Stimulated activated CD8-positive, alpha-beta memory T cell treated with anti-CD3 and anti-CD28 coated beads, Interleukin-15, amount 100 ng/mL, for 48 hours (primary cell): Measurements from ENCODE around the gene GRK5.
A peak's percentile ranks its signal among the peaks of the same experiment; 100 is the strongest.

Source experiments
- DNase-seq, 2 donors: peaks; one replicate each; pipeline ENCODE4 v3.0.0-alpha.2; 2020; ENCODE audit warnings: low read depth in 2 of 2

Gene GRK5

DNA sequence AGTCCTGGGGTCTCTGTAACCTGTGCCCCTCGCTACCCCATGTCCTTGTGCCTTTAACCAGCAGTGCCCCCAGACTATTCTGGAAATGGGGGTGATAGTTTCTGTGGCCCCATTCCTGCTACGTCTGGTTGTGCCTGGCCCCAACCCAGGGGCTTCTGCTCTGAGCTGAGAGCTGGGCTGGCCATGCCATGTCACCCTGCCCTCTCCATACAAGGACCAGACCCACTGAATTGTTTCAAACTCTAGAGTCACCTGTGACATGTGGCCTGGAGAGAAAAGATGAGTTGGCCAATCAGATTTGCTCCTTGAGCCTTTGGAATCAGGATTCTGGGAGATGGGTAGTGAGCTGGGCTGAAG lies 108.6 kb downstream of the GRK5 start:
- no peak for DNase-seq

DNA sequence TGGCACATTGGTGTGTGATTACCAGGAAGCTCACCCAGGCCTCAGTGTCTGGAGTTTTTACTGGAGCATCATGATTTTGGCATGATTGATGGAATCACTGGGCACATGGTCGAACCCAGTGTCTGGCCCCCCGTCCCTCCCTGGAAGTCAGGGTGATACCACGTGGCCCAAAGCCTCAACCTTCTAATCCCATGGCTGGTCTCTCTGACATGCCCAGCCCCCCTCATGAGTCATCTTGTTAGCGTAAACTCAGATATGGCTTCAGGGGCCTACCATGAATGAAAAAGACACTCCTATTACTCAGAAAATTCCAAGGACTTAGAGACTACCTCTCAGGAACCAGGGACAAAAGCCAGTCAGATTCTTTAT lies 109.3 kb downstream of the GRK5 start:
- DNase-seq, result no peak

DNA sequence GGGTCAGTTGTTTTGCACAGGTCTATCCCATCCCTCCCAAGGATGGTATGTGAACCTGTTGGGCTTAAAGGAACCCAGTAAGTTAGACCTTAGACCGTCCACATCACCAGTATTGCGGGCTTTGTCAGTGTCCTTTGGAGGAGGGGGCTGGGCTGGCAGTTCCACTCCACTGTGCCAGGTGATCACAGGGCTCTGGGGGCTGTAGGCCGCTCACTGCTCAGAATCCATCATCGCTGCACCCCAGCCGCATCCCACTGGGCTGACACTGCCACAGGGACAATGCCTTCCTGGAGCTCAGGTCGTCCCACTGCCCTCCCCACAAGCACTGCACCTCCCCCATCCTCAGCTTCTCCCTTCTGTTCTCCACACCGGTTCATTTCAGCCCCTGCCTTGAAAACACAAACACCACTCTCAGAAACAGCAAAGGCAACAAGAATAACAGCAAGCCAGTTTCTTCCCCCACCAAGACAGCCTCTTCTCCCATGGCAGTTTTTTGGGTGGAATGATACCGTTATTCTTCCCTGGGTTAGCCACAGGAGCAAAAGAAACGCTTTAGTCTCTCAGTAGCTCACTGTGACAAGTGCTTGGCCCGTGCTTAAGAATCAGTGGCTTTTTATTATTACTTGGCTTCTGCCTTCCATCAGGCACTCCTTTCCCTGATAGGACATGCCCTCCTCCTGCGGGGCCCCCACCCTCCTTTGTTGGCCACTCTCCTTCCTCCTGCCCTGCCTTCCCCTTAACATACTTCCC lies 111.2 kb downstream of the GRK5 start:
- DNase-seq, result no peak

DNA sequence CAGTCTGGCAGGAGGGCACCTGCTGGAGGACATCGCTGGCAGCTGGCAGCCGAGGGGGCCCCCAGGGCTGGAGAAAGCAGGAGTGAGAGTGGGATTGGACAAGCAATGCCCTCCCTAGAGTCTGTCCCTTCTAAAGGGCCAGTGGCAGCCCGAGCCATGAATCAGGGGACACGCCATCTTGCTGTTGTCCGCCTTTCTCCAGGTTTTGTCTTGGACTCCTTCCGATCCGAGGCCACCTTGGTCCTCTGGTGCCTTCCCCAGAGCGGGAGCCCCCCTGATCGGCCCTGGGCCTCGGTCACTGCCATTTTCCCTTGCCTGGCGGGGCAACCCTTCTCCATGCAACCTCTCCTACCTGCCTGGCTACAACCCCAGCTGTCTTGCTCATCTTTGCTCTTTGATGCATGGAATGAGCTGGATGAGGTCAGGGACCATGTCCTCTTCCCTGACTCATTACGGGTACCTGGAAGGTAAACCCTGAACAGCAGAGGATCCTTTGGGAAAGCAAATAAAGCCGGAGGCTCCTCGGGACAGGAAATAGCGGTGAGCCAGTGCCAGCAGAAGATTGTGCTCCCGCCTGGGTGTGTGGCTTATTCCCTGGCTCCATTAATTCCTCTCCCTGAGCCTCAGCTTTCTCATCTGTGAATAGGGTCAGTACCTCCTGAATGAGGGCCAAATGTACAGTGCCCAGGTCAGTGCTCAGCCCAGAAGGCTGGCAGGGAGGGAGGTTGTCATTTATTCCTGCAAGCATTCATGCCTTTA lies 112.0 kb downstream of the GRK5 start:
- DNase-seq, result no peak

DNA sequence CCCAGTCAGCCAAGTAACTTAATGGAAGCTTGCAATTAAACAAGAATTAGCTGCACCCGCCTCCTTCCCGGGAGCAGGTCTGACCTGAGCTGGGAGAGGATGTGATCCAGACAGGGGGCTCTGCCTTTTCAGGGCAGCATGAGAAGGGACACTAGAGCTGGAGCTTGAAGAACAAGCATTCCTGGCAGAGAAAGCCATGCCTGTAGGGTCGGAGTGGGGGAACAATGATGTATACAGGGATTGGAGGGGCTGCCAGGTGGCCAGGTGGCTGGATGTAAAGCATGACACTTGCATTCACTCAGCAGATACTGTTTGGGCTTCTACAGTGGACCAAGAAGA lies 112.5 kb downstream of the GRK5 start:
- no peak for DNase-seq

DNA sequence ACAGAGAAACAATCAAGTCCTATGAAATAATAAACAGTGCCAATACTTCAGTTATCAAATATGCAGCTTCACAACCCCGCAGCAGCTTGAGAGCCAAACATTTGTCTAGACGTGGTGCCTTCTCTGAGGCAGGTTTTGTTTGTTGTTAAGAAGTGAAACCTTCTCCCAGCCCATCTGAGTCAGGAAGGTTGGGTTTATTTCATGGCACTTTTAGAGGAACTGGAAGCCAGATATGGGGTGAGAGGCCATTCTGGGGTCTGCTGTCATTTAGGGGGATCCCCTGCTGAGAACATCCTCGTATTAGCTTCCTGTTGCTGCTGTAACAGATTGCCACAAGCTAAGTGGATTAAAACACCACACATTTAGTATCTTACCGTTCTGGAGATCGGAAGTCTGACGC lies 113.6 kb downstream of the GRK5 start:
- DNase-seq, result no peak

DNA sequence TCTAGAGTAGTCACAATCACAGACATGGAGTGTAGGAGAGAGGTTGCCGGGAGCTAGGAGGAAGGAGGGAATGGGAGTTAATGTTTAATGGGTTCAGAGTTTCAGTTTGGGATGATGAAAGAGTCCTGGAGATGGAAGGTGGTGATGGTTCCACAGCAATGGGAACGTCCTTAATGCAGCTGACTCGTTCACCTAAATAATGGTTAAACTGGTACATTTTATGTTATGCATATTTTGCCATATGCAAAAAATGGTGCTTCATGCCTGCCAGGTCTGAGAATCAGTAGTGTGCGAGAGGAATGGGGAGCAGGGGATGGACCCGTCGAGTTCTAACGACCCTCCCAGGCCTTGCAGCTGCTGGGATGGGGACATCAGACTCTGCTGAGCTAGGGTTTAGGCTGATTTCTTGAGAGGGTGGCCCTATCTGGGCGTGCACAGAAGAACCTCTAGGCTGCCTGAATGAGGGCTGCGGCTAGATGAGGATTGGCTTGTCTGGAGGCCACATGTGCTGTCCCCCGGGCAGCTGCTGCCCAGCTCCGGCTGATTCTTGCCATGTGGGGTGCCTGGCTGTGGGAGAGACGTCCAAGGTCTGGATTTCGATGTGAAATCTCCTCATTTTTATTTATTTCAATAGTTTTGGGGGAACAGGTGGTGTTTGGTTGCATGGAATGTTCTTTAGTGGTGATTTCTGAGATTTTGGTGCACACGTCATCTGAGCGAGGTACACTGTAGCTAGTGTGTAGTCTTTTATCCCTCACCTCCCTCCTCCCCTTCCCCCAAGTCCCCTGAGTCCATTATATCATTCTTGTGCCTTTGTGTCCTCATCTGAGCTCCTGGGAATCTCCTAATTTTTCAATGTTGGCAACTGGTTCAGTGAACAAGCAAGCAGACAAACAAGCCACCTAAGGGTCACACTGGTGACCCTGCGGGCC lies 116.0 kb downstream of the GRK5 start:
- DNase-seq, result no peak

DNA sequence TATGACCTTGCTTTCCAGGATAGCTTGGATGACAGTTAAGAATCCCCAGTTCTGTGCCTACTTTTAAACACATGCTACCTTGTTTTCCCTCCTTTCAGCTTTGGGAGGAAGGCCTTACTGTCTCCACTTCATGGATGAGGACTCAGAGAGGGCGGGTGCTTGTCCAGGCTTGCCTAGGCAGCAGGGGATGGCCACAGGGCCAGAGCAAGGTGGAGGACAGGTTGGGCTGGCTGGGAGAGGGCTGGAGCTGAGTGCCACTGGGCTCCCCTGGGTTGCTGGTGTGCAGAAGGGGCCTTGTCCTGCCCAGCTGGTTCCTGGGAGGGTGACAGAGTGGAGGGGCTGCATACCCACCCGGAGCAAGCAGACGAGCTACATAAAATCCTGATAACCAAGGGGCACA lies 117.8 kb downstream of the GRK5 start:
- no peak for DNase-seq

DNA sequence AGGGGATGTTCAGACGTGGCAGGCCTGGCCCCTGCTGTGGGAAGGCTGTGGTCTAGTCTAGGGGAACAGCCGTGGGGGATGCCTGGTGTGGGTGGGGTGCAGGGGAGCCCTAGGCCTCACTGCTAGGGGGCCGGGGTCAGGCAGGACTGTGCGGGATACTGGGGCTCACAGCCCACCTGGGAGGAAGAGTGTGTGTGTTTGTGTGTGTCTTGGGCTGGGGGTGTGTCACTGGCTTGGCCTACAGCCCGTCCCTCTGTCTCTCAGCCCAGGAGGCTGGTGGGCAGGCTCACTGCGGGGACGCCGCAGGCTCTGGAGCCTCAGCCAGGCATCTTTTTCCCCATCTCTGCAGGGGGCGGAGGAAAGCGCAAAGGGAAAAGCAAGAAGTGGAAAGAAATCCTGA lies 118.8 kb downstream of the GRK5 start:
- no peak for DNase-seq

DNA sequence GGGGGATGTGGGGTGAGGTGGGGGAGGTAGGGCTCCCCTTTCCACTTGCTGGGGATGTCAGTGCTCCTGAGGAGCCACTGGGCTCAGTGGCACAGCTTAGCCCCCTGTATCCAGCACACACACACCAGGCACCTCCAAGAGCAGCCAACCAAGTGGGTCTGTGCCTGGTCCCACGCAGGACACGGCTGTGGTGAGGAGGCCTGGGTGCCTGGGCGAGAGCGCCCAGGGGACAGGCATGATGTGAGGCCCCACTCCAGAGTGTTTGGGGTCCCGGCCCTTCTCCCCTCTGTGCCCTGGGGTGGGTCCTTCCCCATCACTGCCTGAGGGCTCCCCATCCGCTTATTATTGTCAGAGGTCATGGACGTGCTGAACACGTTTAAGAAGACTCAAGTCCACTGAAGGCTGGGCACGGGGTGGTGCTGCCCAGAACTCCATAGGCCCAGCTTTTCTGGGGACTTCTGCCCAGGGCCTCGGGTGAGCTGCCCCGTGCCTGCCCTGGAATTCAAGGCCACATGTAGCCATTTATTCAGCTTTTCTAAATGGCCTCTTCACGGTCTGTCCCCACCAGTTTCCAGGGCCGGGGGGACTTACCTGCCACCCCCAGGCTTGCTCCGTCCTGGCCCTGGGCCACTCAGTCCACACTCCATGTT lies 119.8 kb downstream of the GRK5 start:
- DNase-seq, result no peak

DNA sequence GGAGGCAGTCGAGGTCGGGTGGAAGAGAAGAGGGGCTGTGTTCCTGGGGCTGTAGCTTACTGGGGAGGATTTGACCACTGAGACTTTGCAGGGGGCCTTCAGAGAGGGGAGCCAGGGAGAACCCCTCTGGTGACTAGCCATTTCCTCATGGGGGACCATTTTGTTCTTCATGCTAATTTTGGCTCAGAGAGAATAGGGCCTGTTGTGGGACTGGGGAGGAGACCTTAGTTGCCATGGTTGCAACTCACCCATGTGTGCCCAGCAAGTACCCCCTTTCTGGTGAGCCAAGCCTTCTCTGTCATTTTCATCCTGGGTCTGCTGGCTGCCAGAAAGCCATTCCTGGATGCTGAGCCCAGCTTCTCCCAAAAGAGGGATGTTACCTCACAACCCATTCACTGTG lies 120.9 kb downstream of the GRK5 start:
- no peak for DNase-seq

DNA sequence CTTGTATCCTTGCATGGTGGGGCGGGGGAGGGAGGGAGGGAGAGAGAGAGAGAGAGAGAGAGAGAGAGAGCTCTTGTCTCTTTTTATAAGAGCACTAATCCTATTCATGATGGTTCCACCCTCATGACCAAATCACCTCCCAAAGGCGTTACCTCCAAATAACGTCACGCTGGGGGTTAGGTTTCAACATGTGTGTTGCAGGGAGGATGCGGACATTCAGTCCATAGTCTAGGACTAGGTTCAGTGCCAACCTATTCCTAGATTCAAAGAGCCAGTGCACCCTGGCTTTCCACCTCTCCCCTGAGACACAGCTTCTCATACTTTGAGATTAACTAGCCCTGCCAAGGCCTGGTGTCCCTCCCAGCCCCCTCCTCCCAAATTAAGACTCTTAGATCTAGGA lies 123.0 kb downstream of the GRK5 start:
- DNase-seq, result no peak

DNA sequence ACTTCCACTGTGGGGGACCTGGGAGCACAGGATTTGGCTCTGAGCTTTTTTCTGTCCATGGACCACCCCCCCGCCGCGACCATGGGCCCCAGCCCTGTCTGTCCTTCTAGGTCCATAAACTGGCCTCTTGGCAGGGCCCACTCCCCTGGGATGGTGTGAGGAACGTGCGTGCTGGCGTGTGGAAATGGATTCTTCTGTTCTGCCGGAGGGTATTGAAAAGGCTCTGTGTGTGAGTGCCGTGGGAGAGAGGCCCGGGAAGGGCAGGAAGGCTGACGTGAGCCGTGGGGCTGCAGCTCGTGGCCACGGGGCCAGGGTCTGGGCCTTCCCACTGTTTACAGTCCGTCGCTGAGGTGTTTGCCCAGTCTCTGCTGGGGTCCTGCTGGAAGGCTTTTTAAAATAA lies 123.7 kb downstream of the GRK5 start:
- no peak for DNase-seq

DNA sequence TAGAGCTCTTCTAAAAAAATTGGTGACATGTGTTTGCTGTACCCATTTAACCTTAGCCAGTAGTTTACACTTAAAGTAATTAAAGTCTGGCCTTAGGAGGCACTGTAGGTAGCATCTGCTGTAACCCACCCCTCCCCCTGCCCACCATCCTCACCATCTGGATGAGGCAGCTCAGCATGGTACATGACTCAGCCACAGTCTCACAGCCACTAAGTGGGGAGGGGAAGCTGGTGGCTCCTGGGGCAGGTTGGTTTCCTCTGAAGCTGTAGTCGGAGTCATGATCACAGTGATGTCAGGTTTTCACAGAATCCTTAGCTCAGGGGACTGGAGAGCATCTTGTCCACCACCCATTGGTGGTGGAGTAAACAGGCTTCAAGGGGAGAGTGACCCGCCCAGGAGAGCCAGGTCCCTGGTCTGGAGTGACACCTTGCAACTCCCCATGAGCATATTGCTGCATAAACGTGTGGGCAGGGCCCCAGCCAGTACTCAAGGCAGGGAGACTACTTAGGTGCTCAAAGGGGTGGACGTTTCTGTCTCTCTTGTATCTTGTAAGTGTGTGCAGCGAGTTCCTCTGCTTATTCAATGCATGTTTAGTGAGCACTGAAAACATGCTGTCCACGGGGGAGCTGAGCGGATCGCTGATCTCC lies 125.9 kb downstream of the GRK5 start:
- DNase-seq, result peak; percentile 40 to 61

DNA sequence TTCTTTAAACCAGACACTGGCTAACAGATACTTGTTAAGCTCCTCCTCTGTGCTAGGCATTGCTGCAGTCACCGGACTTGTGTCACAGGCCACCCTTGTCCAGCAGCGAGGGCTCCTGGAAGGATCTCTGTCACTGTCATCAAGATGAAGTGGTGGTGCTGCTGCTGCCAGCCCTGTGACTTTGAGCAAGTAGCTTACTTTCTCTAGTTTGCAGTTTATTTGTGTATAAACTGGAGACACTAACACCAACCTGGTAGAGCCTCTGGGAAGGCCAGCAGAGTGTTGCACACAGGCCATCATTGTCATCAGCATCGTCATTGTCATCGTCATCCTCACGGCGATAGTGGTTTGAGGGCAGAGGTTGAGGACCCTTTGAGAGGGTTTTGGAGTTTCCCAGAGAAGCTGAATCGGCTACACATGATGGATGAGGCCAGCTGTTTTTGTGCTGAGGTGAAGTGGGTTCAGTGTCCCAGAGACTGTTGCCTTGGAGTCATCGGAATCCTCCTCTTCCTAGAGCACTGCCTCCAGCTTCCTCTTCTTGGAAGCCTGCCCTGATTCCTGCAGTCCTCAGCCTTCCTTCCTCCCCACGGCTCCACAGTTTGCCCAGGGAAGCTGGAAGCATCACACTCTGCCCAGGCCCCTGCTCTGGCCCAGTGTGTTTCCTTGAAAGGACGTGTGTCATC lies 128.4 kb downstream of the GRK5 start:
- no peak for DNase-seq

DNA sequence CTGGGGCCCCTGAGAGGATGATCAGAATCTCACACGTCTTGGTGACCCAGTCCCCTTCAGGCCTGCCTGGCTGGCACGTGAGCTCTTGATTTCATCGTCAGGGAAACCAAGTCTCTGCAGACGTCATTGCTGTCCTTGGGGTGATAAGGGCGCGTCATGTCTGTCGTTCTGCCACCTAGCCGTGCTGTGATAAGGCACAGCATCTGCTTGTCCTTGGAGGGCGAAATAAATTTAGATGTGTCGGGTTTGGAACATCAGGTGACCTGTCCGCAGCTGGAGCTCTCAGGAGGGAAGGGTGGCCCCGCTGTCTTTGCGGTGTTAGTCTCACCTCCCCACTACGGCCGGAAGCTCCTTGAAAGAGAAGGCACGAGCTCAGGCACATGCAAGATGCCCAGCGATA lies 129.2 kb downstream of the GRK5 start:
- DNase-seq, result no peak

DNA sequence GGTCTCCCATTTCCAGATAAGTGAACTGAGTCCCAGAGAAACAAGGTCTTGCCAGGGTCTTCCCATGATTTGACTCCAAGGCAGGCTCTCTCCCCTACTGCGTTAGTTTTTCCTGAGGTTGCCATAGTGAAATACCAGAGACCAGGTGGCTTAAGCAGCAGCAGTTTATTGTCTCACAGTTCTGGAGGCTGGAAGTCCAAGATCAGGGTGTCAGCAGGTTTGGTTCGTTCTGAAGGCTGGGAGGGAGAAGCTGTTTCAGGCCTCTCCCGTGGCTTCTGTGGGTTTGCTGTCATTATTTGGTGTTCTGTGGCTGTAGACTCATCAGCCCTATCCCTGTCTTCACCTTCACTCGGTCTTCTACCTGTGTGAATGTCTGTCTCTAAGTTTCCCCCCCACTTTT lies 129.9 kb downstream of the GRK5 start:
- no peak for DNase-seq

DNA sequence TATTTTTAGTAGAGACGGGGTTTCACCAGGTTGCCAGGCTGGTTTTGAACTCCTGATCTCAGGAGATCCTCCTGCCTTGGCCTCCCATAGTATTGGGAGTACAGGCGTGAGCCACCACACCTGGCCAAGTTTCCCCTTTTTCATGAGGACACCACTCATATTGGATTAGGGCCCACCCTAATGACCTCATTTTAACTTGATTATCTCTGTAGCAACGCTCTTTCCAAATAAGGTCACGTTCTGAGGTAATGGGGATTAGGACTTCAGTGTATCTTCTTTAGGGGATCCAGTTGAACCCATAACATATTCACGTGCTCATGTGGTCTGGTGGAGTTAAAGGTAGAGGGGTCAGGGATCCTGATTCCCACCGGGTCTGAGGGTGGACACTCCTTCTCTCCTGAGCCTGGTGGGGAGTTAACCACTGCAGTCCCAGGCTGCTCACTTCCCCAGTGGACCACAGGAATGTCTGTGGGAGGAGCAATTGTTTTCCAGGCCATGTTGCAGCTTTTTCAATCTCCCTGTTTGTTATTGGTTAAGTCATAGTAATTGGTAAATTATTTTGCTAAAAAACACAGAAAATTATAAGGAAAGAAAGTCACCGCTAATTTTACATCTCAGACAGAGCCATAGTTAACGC lies 130.5 kb downstream of the GRK5 start:
- no peak for DNase-seq

DNA sequence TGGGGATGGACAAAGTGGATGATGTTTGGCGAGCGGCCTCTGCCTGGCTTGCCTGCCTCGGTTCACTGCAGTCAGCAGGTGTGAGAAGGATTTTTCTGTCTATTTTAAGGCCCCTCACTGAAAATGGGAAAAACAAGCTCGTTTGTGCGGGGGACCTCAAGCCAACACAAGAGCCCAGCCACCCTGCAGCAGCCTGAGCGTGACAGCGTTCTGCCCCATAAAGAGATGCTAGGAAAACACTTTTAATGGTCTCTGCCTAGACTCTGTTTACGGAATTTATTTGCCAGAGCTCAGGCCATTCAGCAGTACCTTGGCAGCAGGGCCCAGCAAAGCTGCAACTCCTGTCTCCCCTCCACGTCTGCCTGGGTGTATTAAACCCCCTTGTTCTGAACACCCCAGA lies 131.7 kb downstream of the GRK5 start:
- DNase-seq, result no peak

DNA sequence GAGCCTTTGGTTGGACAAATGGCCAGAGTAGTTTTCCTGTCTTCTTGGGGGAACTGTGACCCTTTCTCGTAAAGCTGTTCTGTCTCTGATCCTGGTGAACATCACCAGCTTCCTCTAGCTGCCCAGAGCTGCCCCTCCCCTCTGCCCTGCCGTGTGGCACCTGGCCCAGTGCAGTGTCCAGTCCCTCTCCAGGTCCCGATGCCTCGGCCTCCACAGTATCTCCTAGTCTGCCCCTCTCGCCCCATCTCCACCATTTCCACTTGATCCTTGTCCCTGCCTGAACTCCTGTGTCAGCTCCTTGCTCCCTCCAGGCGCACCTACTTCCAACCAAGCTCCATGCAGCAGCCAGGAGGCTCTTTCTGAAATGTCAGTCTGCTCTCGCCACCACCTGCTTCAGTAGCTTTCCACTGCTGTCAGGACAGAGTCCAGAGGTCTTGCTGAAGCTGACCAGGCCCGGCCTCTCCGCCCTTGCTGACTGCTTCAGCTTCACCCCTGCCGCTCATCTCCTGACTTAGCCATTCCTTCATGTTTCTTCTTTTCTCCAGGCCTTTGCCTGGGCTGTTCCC lies 133.6 kb downstream of the GRK5 start:
- DNase-seq, result no peak
